ENCODE measurements around the gene DBN1.

GRCh38 chr5:177509991-177510566 is 36.6 kb upstream of the DBN1 start:
- no peak for TF ChIP-seq CTCF (conservative IDR thresholded peaks at IDR 0.05 in 1 of 2, IDR thresholded peaks at IDR 0.05 in 1 of 2; ENCODE audit: low read depth in 1 of 2, low read length in 2 of 2)
- no peak for TF ChIP-seq EZH2 (IDR thresholded peaks at IDR 0.05; ENCODE audit: low read length, missing control alignments)

All from fibroblast of lung (primary cell).